Measurements from ENCODE around the gene NCKAP5.

The NCKAP5 gene

DNA sequence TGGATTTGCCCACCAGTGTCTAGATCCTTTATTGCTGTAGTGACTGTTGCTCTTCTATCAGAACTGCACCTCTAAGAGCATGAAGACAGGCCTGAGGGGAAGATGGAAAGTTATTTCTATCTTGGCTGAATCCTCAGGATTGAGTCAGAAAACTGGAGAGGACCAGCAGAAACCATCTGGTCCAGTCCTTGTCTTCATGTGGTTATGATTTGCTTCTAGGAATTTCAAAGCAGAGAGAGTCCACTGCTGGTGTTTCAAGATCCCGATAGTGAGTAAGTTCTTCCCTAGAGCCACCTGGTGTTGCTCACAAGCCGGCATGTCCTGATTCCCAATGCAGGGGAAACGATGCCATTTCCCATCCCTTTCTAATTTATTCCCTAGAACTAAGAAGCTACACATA lies 84.2 kb downstream of the NCKAP5 start:
- TF ChIP-seq, protein P1, sequence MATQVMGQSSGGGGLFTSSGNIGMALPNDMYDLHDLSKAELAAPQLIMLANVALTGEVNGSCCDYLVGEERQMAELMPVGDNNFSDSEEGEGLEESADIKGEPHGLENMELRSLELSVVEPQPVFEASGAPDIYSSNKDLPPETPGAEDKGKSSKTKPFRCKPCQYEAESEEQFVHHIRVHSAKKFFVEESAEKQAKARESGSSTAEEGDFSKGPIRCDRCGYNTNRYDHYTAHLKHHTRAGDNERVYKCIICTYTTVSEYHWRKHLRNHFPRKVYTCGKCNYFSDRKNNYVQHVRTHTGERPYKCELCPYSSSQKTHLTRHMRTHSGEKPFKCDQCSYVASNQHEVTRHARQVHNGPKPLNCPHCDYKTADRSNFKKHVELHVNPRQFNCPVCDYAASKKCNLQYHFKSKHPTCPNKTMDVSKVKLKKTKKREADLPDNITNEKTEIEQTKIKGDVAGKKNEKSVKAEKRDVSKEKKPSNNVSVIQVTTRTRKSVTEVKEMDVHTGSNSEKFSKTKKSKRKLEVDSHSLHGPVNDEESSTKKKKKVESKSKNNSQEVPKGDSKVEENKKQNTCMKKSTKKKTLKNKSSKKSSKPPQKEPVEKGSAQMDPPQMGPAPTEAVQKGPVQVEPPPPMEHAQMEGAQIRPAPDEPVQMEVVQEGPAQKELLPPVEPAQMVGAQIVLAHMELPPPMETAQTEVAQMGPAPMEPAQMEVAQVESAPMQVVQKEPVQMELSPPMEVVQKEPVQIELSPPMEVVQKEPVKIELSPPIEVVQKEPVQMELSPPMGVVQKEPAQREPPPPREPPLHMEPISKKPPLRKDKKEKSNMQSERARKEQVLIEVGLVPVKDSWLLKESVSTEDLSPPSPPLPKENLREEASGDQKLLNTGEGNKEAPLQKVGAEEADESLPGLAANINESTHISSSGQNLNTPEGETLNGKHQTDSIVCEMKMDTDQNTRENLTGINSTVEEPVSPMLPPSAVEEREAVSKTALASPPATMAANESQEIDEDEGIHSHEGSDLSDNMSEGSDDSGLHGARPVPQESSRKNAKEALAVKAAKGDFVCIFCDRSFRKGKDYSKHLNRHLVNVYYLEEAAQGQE (IDR thresholded peaks at IDR 0.05; ENCODE audit: low read depth): no peak
- no peak for TF ChIP-seq TCF12 (IDR thresholded peaks at IDR 0.05; ENCODE audit: low read depth)
- no peak for TF ChIP-seq EGR1 (IDR thresholded peaks at IDR 0.05)
- no peak for TF ChIP-seq CREB1 (IDR thresholded peaks at IDR 0.05; ENCODE audit: low read depth)
- TF ChIP-seq, protein P2, sequence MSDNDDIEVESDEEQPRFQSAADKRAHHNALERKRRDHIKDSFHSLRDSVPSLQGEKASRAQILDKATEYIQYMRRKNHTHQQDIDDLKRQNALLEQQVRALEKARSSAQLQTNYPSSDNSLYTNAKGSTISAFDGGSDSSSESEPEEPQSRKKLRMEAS (IDR thresholded peaks at IDR 0.05): no peak
- no peak for TF ChIP-seq EP300 (IDR thresholded peaks at IDR 0.05; ENCODE audit: borderline replicate concordance)
- no peak for TF ChIP-seq FOXM1 (IDR thresholded peaks at IDR 0.05; ENCODE audit: borderline replicate concordance, low read depth)
- TF ChIP-seq NFIC (IDR thresholded peaks at IDR 0.05): no peak
- TF ChIP-seq USF1 (IDR thresholded peaks at IDR 0.05): no peak
- TF ChIP-seq RAD21 (IDR thresholded peaks at IDR 0.05; ENCODE audit: low read depth): no peak
- no peak for TF ChIP-seq TEAD4 (IDR thresholded peaks at IDR 0.05)
- no peak for TF ChIP-seq YY1 (IDR thresholded peaks at IDR 0.05; ENCODE audit: low read depth)
- TF ChIP-seq CEBPB (IDR thresholded peaks at IDR 0.05): no peak
- TF ChIP-seq TAF1 (IDR thresholded peaks at IDR 0.05; ENCODE audit: low read depth): no peak
- no peak for TF ChIP-seq ZBTB7A (IDR thresholded peaks at IDR 0.05; ENCODE audit: low read depth)

GRCh38 chr2:133483181-133483580 lies 85.1 kb downstream of the NCKAP5 start:
- no peak for TF ChIP-seq EP300 (IDR thresholded peaks at IDR 0.05; ENCODE audit: borderline replicate concordance)
- TF ChIP-seq NFIC (IDR thresholded peaks at IDR 0.05): no peak
- no peak for TF ChIP-seq TEAD4 (IDR thresholded peaks at IDR 0.05)
- no peak for TF ChIP-seq CREB1 (IDR thresholded peaks at IDR 0.05; ENCODE audit: low read depth)

DNA sequence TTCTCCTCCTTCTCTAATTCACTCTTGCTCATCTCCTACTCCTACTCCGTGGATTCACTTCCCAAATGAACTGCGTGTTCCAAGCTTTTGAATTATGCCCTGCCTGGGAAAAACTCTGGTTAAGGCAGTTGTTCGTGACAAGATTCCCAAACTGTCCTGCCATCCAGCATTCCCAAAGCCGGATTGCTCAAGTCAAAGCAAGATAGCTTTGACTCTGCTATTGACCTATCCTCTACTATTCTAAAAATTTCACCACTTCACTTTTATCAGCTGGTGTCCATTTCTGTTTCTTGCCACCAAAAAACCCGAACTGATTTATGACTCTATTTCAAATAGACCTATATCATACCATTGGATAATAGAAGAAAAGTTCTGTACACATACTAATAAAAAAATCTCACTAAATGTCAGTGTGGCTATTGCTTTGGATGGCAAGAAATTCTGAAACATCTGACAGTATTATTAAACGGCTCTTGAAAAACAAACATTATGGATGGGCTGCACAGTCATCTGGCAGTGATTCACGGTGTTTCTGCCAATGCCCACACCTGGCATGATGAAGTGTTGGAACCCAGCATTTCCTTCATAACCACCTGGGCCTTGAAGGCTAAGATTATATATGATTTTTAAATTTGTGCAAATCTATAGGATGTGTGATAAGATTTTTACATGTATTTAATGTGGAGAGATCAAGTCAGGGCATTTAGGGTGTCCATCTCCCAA lies 87.4 kb downstream of the NCKAP5 start:
- TF ChIP-seq CREB1 (IDR thresholded peaks at IDR 0.05; ENCODE audit: low read depth): no peak
- no peak for TF ChIP-seq CEBPB (IDR thresholded peaks at IDR 0.05)
- TF ChIP-seq, protein P2 (IDR thresholded peaks at IDR 0.05): no peak
- TF ChIP-seq TCF12 (IDR thresholded peaks at IDR 0.05; ENCODE audit: low read depth): no peak
- TF ChIP-seq TAF1 (IDR thresholded peaks at IDR 0.05; ENCODE audit: low read depth): no peak
- TF ChIP-seq, protein P1 (IDR thresholded peaks at IDR 0.05; ENCODE audit: low read depth): no peak
- TF ChIP-seq USF1 (IDR thresholded peaks at IDR 0.05): no peak

DNA sequence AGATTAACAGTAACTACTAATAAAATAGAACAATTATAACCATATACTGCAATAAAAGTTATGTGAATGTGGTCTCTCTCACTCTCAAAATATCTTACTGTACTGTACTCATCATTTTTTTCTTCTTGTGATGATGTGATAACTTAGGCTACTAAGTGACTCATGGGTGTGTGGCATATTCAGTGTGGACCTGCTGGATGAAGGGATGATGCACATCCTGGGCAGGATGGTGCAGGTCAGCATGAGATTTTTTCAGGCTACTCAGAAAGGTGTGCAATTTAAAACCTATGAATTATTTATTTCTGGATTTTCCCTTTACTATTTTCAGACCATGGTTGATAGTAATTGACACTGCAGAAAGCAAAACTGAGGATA lies 90.7 kb downstream of the NCKAP5 start:
- TF ChIP-seq EGR1 (IDR thresholded peaks at IDR 0.05) (no peak), FOXM1 (IDR thresholded peaks at IDR 0.05; ENCODE audit: borderline replicate concordance, low read depth) (no peak), EP300 (IDR thresholded peaks at IDR 0.05; ENCODE audit: borderline replicate concordance) (no peak), TEAD4 (IDR thresholded peaks at IDR 0.05) (no peak), YY1 (IDR thresholded peaks at IDR 0.05; ENCODE audit: low read depth) (no peak), TCF12 (IDR thresholded peaks at IDR 0.05; ENCODE audit: low read depth) (no peak), TAF1 (IDR thresholded peaks at IDR 0.05; ENCODE audit: low read depth) (no peak), ZBTB7A (IDR thresholded peaks at IDR 0.05; ENCODE audit: low read depth) (no peak), CEBPB (IDR thresholded peaks at IDR 0.05) (no peak), CREB1 (IDR thresholded peaks at IDR 0.05; ENCODE audit: low read depth) (no peak), RAD21 (IDR thresholded peaks at IDR 0.05; ENCODE audit: low read depth) (no peak), NFIC (IDR thresholded peaks at IDR 0.05) (no peak), USF1 (IDR thresholded peaks at IDR 0.05) (no peak)
- TF ChIP-seq, protein P1 (IDR thresholded peaks at IDR 0.05; ENCODE audit: low read depth): no peak
- TF ChIP-seq, protein P2 (IDR thresholded peaks at IDR 0.05): no peak
